GM19099 (cell line): ENCODE measurements around the gene NEURL1.

ENCODE experiments used
- POLR2A ChIP-seq: IDR thresholded peaks from 3 replicates; pipeline ENCODE4 v1.6.1; 2011; ENCODE audit warnings: low read depth; ENCODE audit not compliant: insufficient read length; ENCODE audit errors: extremely low read depth

NEURL1 gene

GRCh38 chr10:103584216-103585010, 90.9 kb downstream of the NEURL1 start:
- TF ChIP-seq POLR2A, result peak; percentile 15

GRCh38 chr10:103585011-103585405, 91.5 kb downstream of the NEURL1 start:
- TF ChIP-seq POLR2A, result no peak

GRCh38 chr10:103587073-103587472, 93.6 kb downstream of the NEURL1 start:
- TF ChIP-seq POLR2A, result no peak

- TF ChIP-seq POLR2A, result no peak
Observed at GRCh38 chr10:103589074-103589630, 95.6 kb downstream of the NEURL1 start.

- TF ChIP-seq POLR2A, result no peak
Observed at GRCh38 chr10:103590060-103590459, 96.6 kb downstream of the NEURL1 start.

- no peak for TF ChIP-seq POLR2A
Observed at GRCh38 chr10:103590744-103591291, 97.3 kb downstream of the NEURL1 start.

GRCh38 chr10:103592186-103593021, 98.9 kb downstream of the NEURL1 start:
- TF ChIP-seq POLR2A, result no peak

- TF ChIP-seq POLR2A, result no peak
Observed at GRCh38 chr10:103593022-103593570, 99.6 kb downstream of the NEURL1 start.

- TF ChIP-seq POLR2A, result no peak
Observed at GRCh38 chr10:103595933-103596726, 102.6 kb downstream of the NEURL1 start.

- TF ChIP-seq POLR2A, result no peak
Observed at GRCh38 chr10:103597003-103597402, 103.5 kb downstream of the NEURL1 start.

- TF ChIP-seq POLR2A, result no peak
Observed at GRCh38 chr10:103598654-103599115, 105.2 kb downstream of the NEURL1 start.

GRCh38 chr10:103599211-103599610, 105.7 kb downstream of the NEURL1 start:
- TF ChIP-seq POLR2A, result no peak

GRCh38 chr10:103599907-103600306, 106.4 kb downstream of the NEURL1 start:
- no peak for TF ChIP-seq POLR2A

GRCh38 chr10:103600325-103600724, 106.8 kb downstream of the NEURL1 start:
- no peak for TF ChIP-seq POLR2A
